Parathyroid adenoma (tissue), 2 donors: Measurements from ENCODE around the gene SLC5A5.
A peak's percentile ranks its signal among the peaks of the same experiment; 100 is the strongest.

ENCODE experiments used
- H2AFZ ChIP-seq: fragments of 300-600 bp; sonication (generic); one replicate; pipeline ENCODE4 v1.7.0; 2017; ENCODE audit warnings: antibody characterized with exemption, mild to moderate bottlenecking
- H3K27ac ChIP-seq: fragments of 300-600 bp; sonication (generic); one replicate; pipeline ENCODE4 v1.7.0; 2017
- H3K27me3 ChIP-seq: fragments of 300-600 bp; sonication (generic); one replicate; pipeline ENCODE4 v1.7.0; 2017; ENCODE audit warnings: low read length; ENCODE audit not compliant: control insufficient read depth, insufficient read depth
- H3K36me3 ChIP-seq: fragments of 300-600 bp; sonication (generic); one replicate; pipeline ENCODE4 v1.7.0; 2017; ENCODE audit warnings: low read length; ENCODE audit not compliant: control insufficient read depth, insufficient read depth
- H3K4me1 ChIP-seq: fragments of 300-600 bp; sonication (generic); one replicate; pipeline ENCODE4 v1.7.0; 2017; ENCODE audit warnings: control low read depth
- H3K4me2 ChIP-seq: fragments of 300-600 bp; sonication (generic); one replicate; pipeline ENCODE4 v1.7.0; 2017; ENCODE audit warnings: low read length
- H3K4me3 ChIP-seq: fragments of 300-600 bp; sonication (generic); one replicate; pipeline ENCODE4 v1.7.0; 2017; ENCODE audit warnings: low read depth, low read length
- H3K79me2 ChIP-seq: fragments of 300-600 bp; sonication (generic); one replicate; pipeline ENCODE4 v1.7.0; 2017; ENCODE audit warnings: control low read depth
- H3K9ac ChIP-seq: fragments of 300-600 bp; sonication (generic); one replicate; pipeline ENCODE4 v1.7.0; 2017; ENCODE audit warnings: mild to moderate bottlenecking
- H3K9me3 ChIP-seq: fragments of 300-600 bp; sonication (generic); one replicate; pipeline ENCODE4 v1.7.0; 2017; ENCODE audit warnings: low read length; ENCODE audit not compliant: control insufficient read depth
- TF ChIP-seq, protein P1 (sequence below): fragments of 300-600 bp; sonication (generic); IDR thresholded peaks from one replicate; pipeline ENCODE4 v1.7.0; 2017; ENCODE audit warnings: antibody characterized with exemption, mild to moderate bottlenecking
- donor health status: primary hyperparathyroidism.

SLC5A5 gene

DNA sequence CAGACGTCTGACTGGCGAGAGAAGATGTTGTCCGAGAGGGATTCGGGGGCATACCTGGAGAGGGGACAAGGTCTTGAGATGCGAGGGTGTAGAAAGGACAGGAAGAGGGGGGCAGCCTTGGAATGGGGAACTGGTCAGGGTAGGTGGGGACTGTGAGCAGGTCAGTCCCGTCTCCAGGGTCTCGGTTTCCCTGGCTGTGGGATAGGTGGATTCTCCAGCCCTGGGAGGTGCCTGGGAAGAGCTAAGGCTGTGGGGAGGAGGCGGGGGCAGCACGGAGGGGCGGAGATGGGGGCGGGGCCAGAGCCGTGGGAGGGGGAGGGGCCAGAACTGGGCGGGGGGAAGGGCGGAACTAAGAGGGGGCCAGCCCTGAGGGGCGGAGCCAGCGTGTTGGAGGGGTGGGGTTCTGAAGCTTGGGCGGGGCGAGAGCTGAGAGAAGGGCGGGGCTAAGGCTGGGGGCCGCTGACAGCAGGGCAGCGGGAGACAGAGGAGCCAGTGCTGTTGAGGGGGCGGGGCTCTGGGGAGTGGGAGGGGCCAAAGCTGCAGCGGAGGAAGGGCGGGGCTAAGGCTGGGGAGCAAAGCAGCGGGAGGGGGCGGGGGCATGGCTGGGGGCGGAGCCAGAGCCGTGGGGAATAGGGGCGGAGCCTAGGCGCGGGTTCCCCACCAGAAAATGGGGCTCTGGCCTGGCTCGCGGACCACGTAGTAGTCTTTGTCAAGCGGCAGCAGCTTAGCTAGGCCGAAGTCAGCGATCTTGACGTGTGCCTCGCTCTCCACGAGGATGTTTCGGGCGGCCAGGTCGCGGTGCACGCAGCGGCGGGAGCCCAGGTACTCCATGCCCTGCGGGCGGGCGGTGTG is 41.0 kb upstream of the SLC5A5 start:
- H3K4me2 ChIP-seq, result peak overlapping the region; percentile 46
- peak overlapping the region; percentile 68 for H2AFZ ChIP-seq
- H3K4me3 ChIP-seq, result no peak overlapping the region
- no peaks in the 10 kb centered on the region for H3K9me3 ChIP-seq
- no peak overlapping the region for H3K9ac ChIP-seq
- no peaks in the 10 kb centered on the region for H3K4me1 ChIP-seq
- H3K36me3 ChIP-seq, result no peaks in the 10 kb centered on the region
- H3K27ac ChIP-seq, result no peak overlapping the region
- TF ChIP-seq, protein P1, sequence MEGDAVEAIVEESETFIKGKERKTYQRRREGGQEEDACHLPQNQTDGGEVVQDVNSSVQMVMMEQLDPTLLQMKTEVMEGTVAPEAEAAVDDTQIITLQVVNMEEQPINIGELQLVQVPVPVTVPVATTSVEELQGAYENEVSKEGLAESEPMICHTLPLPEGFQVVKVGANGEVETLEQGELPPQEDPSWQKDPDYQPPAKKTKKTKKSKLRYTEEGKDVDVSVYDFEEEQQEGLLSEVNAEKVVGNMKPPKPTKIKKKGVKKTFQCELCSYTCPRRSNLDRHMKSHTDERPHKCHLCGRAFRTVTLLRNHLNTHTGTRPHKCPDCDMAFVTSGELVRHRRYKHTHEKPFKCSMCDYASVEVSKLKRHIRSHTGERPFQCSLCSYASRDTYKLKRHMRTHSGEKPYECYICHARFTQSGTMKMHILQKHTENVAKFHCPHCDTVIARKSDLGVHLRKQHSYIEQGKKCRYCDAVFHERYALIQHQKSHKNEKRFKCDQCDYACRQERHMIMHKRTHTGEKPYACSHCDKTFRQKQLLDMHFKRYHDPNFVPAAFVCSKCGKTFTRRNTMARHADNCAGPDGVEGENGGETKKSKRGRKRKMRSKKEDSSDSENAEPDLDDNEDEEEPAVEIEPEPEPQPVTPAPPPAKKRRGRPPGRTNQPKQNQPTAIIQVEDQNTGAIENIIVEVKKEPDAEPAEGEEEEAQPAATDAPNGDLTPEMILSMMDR, result no peak
- no peaks in the 10 kb centered on the region for H3K27me3 ChIP-seq
- H3K79me2 ChIP-seq, result no peaks in the 10 kb centered on the region

DNA sequence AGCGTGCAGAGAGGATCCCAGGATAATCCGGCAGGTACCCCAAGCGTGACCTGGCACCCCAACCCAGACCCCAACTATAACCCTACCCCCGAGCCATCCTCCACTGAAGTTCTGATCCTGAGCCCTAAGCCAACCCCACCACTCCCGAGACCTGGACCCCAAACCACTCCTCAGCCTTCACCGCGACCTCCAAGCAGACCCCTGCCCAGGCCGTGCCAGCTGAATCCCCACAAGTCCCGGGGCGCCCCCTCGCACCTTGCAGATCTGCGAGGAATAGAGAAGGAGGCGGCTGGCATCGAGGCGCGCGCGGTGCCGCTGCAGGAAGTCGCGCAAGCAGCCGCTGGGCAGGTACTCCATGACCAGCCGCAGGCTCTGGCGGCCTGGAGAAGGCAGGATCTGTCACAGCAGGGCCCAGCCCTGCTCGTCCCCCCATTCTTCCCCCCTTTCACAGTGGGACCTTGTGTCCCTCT is 40.3 kb upstream of the SLC5A5 start:
- H3K4me1 ChIP-seq, result no peaks in the 10 kb centered on the region
- no peaks in the 10 kb centered on the region for H3K79me2 ChIP-seq
- no peak overlapping the region for H3K9ac ChIP-seq
- H3K27me3 ChIP-seq, result no peaks in the 10 kb centered on the region
- no peak overlapping the region for H3K27ac ChIP-seq
- no peak overlapping the region for H2AFZ ChIP-seq
- no peak overlapping the region for H3K4me2 ChIP-seq
- H3K4me3 ChIP-seq, result no peak overlapping the region
- TF ChIP-seq, protein P1, result no peak
- H3K9me3 ChIP-seq, result no peaks in the 10 kb centered on the region
- no peaks in the 10 kb centered on the region for H3K36me3 ChIP-seq

DNA sequence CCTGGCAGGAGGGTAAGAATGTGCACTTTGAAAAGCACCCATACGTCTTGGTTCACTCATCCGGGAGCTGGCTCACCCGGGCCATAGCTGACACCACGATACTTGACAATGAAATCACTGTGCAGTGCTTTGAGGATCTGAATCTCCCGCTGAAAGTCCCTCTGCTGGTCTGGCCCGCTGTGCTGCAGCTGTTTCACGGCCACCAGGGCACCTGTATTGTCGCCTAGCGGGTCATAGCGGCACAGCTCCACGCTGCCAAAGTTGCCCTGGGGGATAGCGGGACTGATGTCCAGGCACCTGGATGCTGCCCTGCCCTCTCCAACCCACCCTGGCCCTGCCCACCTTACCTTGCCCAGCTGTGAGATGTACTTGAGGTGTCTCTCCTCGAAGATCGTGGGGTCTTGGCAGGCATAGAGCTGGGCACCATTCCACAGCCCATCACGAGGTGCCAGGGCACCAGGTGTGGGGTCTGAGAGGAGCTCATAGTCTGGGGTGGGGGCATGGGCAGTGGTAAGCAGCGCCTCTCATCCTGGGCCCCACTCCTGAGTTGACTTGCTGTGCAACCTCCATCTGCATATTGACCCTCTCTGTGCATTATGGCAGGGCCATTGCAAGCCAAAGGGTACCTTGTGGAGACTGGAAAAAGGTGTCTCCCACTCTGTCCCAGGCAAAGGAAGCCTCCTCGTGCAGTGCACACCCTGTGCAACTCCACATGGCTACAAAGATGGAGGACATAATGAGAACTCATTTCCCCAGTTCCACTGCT is 39.1 kb upstream of the SLC5A5 start:
- Histone ChIP-seq H2AFZ (no peak overlapping the region), H3K27me3 (no peaks in the 10 kb centered on the region), H3K9ac (no peak overlapping the region), H3K36me3 (no peaks in the 10 kb centered on the region), H3K9me3 (no peaks in the 10 kb centered on the region), H3K4me2 (no peak overlapping the region), H3K79me2 (no peaks in the 10 kb centered on the region), H3K4me3 (no peak overlapping the region), H3K27ac (no peak overlapping the region), H3K4me1 (no peaks in the 10 kb centered on the region)
- TF ChIP-seq, protein P1, result no peak

DNA sequence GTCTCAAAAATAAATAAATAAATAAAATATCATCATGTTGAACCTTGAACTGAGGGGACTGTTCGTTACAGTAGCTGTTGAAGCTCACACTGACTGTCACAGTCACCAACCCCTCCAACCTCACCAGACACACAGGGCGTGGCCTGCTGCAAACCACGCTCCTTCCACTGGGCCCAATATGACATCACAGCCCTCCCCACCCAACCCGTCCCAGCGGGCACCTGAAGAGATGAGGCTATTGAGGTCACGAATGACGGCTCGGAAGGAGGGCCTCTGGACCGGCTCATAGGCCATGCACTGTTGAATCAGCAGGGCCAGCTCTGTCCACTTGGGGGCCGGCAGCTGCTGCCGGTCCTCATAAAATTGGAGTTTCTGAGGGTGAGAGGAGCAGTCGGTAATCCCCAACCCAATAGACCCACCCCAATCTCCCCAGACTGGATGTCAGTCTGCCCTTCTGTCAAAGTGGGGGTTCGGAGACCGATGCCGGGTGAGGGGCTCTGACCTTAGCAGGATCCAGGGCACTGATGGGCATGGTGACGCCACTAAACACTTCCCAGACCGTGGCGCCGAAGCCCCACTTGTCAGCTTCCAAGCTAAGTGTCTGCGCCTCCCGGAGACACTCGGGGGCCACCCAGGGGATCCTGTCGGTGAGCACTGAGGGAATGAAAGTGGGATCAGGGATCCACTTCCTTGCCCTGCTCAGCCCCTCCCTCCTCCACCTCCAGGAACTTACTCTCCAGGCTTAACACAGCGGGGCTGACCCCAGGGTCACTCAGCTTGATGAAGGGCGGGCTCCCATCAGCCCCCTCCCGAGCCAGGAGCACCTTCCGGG is 37.2 kb upstream of the SLC5A5 start:
- Histone ChIP-seq H3K9ac (no peak overlapping the region), H3K9me3 (no peaks in the 10 kb centered on the region), H3K36me3 (no peaks in the 10 kb centered on the region), H3K4me1 (no peaks in the 10 kb centered on the region), H3K4me3 (no peak overlapping the region), H3K79me2 (no peaks in the 10 kb centered on the region), H2AFZ (no peak overlapping the region), H3K27me3 (no peaks in the 10 kb centered on the region), H3K27ac (no peak overlapping the region), H3K4me2 (no peak overlapping the region)
- TF ChIP-seq, protein P1, result no peak
